ENCODE data around the gene APOBEC2. TPM values are rescaled to one million over a fixed set of nuclear protein-coding genes. Genes with fewer than 3 reads are reported as not detected.
"Not testable (repeated sequence)": the region's sequence is repeated elsewhere in the genome, so short reads cannot be mapped to it uniquely, and the experiment has no call there.

Gene APOBEC2
- total RNA-seq (2014; rRNA removed; shearing (Covaris generic)), result not detected in 2 replicates
- polyA plus RNA-seq (2015; cell fraction: cytosol; rRNA removed), result not detected in 2 replicates
- not detected in 2 replicates for polyA plus RNA-seq (2015; cell fraction: nucleus; rRNA removed)

DNA sequence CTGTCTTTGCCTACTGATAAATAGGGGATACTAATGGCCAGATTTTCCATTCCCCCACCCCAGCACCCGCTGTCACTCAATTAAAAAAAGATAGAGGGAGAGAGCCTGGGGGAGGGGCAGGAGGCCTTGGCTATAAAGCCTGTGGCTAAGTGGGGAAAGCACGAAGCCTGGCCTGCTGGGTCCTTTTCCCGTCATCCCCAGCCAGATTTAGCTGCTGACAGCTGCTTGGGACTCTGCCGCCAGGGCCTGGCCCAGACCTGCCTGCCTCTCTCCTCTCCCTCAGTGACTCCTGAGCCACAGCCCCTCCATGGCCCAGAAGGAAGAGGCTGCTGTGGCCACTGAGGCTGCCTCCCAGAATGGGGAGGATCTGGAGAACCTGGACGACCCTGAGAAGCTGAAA is at the start of gene APOBEC2:
TSS of gene APOBEC2 (plus strand) at position 162 of the 400 bp plus-strand sequence. CDS start at position 308, 146 bp downstream.
- DNase-seq (ENCODE audit: low read depth), result no peak

DNA sequence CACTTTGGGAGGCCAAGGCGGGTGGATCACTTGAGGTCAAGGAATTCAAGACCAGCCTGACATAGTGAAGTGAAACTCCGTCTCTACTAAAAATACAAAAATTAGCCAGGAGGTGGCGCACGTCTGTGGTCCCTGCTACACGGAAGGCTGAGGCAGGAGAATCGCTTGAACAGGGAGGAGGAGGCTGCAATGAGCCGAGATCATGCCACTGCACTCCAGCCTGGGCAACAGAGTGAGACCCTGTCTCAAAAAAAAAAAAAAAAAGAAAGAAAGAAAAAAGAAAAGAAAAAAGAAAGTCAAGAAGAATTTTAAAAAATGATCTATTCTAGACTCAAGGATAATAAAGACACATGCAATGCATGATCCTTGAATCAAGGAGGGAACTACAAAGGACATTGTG is 46.8 kb upstream of the APOBEC2 start:
- peak; percentile 67 for DNase-seq (ENCODE audit: low read depth)

DNA sequence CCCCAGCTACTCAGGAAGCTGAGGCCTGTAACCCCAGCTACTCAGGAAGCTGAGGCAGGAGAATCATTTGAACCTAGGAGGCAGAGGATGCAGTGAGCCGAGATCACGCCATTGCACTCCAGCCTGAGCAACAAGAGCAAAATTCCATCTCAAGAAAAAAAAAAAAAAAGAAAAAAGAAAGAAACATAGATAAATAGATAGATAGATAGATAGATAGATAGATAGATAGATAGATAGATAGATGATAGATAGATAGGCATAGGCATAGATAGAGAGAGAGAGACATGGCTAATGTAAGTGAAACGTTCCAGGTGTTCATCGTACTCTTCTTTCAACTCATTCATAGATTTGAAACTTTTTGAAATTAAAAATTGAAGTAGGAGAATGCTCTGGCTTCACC is 46.0 kb upstream of the APOBEC2 start:
- DNase-seq (ENCODE audit: low read depth), result not testable (repeated sequence)

DNA sequence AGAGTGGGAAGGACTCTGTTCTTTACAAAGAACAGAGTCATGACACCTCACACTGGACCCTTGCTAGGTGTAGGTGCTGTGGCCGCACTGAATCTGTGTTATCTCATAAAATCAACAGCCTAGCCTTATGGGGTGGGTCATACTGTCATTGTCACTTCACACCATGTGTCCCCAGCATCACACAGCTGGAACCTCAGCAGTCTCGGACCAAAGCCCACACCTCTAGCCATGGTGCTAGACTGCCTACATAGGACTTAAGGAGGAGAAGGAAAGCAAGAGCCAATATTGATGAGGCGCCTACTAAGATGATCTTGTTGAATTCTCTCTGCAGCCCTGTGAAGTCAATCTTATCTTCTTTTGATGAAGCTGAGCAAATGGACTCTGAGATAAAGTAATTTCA is 45.0 kb upstream of the APOBEC2 start:
- DNase-seq (ENCODE audit: low read depth), result no peak

DNA sequence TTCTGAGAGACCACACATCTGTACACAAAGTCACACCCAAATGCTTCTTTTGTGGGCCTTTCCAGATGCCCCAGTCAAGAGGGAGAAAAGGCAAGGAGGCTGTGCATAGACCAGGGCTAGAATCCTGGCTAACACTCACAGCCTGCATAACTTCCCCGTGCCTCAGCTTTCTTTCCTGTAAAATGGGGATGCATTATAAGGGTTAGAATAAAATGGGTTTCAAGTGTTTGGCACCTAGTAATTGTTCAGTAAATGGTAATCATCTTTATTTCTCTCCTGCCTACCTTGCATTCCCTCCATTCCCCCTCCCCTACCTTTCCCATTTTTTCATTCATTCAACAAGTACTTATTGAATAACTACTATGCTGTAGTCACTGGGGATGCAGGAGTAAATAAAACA is 43.3 kb upstream of the APOBEC2 start:
- DNase-seq (ENCODE audit: low read depth), result no peak

DNA sequence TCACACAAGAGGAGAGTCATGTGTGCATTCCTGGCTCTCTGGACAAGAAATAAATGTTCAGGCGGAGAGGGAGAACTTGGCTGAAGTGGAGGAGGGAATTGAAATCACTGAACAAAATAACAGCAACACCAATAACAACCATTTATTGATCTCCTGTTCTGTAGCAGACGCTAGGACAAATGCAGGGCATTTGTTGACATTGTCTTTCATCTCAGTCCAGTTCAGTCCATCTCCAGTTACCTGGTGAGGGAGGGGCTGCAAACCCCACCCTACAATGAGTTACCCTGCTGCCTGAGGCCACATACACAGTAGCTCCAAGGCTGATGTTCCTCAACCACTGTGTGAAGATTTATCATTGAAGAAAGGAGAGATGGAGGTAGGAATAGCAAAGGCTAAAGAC is 41.3 kb upstream of the APOBEC2 start:
- no peak for DNase-seq (ENCODE audit: low read depth)

DNA sequence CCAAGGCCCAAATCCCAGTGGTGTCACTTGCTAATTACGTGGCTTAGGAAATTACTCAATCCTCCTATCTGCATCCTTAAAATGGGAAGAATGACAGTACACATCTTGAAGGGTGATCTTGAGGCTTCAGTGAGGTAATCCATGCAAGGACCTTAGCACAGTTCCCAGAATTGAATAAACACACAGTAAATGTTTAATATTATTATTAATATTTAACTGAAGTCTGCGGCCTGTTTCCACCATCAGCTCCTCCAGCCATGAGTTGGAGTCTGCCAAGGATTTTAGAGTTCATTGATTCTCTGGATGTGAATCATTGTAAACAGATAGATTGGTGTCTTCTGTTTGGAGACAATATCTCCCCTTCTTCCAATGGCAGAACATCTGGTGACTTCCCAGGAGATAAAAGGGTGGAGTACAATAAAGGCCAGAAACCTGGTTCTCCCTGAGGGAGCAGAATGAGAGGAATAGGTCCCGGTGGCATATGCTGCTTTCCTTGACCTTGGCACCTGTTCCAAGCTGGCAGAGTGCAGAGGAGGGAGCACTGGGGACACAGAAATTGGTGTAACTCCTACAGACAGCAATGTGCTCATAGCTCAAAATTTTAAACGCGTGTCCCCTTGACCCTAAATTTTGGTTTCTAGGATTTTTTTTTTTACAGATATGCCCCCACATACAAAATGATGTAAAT is 39.4 kb upstream of the APOBEC2 start:
- no peak for DNase-seq (ENCODE audit: low read depth)

DNA sequence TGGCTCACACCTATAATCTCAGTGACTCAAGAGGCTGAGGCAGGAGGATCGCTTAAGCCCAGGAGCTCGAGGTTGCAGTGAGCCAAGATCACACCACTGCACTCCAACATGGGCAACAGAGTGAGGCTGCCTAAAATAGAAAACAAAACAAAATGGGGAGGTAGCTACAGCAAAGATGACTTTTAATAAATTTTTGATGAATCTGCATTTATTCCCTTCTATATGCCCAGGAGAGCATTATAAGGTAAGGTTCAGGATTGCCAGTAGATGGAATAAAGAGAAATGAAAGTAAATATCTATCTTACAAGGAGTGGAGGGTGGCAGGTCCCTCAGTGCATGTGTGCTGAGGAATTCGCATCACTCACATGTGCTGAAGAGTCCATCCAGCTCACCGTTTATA is 38.2 kb upstream of the APOBEC2 start:
- no peak for DNase-seq (ENCODE audit: low read depth)

DNA sequence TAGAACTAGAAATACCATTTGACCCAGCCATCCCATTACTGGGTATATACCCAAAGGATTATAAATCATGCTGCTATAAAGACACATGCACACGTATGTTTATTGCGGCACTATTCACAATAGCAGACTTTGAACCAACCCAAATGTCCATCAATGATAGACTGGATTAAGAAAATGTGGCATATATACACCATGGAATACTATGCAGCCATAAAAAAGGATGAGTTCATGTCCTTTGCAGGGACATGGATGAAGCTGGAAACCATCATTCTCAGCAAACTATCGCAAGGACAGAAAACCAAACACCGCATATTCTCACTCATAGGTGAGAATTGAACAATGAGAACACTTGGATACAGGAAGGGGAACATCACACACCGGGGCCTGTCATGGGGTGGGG is 37.1 kb upstream of the APOBEC2 start:
- not testable (repeated sequence) for DNase-seq (ENCODE audit: low read depth)

DNA sequence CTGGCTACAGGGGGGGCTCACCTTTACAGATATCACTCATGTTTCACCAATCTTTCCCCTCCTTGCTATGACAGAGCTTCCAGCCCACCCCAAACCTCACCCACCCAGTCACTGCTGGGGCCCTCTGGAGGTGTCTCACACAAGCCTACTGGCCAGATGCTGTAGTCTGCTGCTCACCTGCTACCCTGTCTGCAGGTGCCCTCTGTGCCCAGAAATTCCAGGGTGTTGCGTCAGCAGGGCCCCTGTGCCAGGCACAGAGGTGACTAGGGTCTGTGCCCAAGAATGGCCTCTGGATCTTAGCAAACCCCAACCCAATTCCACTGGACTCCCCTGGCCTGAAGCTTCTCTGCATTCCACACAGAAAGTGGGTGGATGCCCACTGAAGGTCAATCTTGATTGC is 35.3 kb upstream of the APOBEC2 start:
- DNase-seq (ENCODE audit: low read depth), result no peak

DNA sequence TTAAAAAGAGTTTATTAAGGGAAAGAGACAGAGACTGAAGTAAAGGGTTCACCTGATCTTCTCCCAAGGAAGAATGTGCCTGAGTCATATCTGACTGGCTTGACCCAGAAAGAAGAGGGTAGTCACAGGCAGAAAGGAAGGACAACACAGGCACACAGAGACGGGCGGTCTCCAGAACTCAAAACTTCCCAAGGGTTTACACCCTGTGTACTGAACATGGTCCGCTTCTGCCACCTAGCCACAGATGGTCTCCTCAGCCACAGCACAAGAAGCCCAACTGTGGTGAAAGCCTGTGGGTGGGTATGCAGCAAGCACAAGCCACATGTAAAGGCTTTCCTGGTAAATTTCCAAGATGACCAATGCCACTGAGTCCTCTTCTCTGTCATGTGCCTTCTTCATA is 31.2 kb upstream of the APOBEC2 start:
- DNase-seq (ENCODE audit: low read depth), result peak; percentile 91

DNA sequence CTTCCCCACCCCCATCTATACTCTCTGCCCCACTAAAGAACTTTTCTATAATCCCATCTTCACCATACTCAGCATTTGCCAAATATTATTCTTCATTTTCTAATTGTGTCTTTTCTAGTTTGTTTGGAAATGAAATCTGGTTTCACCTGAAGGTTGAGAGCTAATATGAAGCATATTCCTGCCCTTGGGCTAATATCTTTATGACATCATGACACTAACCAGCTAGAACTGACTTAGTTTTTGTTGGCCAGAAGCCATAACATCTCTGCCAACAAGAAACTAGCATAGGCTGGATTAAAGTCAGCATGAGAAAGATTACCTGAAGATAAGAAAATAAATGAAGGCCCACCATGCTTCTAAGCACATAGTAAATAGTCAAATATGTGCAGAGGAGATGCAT is 30.7 kb upstream of the APOBEC2 start:
- DNase-seq (ENCODE audit: low read depth), result peak; percentile 23

DNA sequence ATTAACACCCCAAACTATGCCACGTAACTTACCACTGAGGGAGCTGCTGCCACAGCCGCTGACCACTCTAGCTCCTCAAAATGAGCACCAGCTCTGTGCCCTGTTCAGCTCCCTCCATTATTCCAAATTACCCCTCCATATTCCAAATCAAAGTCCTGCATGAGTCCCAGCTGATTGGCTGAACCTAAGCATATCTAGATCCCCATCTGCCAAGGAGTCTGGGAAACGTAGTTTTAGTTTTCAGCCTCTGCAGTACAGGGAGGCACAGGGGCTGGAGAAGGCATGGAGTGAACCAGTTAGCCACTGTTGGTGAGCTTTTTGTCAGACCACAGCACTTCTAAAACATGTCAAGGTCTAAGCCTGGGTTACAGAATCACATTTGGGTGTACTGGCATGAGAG is 29.9 kb upstream of the APOBEC2 start:
- no peak for DNase-seq (ENCODE audit: low read depth)

DNA sequence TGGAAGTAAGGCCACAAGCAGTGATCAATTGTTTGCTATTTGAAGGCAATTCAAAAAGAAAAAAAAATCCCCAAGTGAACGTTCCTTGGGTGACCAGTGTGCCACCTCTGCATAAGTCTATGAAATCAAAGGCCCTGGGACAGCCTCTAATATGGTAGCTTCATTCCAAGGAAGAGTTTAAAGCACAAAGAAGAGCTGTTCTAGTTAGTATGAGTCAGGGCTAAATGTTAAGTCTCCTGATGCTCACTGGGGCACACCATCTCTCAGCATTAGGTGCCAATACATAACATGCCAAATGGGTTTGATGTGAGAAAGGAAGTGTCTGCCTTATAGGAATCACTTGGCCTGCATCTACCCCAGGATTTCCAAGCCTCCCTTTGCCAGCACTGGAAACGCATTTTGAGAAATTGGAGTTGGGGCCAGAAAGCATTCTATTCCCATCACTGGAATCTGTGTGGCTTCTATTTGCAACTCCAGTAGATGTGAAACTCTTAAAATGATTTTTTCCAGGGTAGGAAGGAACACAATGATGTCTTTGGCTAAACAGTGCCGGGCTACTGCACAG is 27.0 kb upstream of the APOBEC2 start:
- no peak for DNase-seq (ENCODE audit: low read depth)

DNA sequence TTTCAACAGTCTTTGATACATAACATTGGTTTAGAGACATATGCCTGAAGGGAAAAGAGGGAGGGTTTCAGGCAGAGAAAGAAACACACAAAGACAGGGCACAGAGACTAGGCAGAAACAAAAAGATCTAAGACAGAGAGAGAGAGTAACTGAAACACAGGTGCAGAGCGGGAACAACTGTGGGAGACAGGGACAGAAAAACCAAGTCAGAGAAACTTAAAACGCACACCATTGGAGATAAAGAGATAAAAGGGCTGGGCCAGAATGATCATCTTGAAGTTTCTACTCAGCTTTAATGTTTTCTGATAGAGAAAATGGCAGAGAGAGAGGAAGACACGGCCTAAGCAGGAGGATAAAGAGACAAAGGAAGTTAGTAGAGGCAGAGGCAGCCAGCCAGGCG is 25.8 kb upstream of the APOBEC2 start:
- no peak for DNase-seq (ENCODE audit: low read depth)

DNA sequence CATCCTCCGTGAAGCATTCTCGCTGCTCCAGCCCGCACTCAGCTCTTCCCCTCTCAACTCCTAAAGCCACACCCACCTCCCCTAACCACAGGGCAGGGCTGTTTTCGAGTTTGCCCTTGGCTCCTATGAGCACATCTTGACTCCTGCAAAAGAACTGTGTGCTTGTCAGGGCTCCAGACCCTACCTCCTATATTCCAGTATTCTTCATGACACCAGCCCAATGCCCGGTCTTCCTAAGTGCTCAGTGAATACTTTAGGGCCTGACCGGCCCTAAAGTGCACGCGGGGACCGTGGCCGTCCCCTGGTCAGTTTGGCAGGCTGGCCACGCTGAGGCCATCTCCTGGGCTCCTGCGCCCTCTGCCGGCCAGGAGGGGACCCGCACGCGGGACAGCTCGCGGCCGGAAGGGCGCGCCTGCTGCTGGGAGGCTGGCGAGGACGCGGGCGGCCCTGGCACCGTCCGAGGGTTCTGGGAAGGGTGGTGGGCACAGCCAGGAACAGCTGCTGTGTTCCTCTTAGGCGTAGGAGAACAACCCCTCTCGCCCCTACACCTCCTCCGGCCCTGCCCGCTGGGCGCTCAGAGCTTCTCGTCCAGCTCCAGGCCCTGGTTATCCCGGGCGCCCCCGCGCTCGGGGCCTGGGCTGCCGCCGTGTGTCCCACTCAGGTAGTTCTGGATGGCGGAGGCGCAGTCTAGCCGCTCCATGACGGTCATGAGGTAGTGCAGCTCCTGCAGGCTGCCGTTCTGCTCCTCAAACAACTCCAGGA is 25.0 kb upstream of the APOBEC2 start:
- peak; percentile 87 for DNase-seq (ENCODE audit: low read depth)

DNA sequence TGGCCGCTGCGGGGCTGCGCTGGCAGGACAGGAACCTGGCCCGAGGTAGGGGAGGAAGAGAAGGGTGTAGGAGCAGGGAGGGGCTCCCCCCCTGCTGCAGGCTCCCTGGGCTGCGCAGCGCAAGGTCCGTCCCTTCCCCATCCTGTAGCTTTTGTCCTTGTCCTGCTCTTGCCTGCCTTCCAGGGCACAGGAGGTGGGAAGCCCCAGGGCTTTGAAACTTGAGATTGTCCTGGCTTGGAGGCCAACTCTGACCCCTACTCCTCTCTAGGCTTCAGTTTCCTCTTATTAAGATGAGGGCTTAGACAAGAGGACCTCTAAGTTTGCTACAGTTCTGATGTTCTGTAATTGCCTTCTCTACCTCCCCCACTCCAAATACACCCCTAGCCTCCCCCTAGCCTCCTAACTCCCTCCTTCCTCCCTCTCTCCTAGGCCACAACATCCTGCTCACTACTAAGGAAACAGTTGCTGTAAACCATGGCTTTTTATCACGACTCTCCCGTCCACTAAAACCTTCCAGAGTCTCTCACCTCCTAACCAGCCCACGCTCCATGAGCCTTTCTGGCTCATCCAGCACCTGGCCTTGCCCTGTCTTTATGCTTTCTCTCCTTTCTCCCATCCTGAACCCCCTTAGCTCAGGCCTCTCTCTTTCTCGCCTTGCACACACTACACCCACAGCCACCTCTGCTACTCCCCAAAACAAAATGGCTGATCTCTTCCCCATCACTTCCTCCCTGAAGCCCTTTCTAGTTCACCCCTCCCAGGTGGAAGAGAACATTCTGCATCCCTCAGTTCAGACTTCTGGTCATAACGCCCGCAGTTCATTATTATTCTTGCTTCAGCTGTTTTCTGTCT is 24.2 kb upstream of the APOBEC2 start:
- no peak for DNase-seq (ENCODE audit: low read depth)

DNA sequence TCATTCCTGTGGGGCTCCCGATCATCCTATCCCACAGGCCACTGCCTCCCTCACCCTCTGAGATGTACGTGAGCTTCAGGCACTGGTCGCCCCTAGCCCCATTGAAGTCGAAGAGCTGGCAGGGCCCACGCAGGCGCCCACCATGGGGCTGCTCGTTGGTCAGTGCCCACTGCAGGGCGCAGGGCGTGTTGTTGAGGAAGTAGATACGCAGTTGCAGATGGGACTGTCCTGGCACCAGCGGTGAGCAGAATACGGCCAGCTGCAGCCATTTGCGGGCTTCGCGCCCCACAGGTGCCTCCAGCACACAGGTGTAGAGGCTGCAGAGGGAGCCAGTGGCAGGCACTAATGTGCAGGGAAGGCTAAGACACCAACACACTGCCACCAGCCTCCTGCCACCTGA is 20.2 kb upstream of the APOBEC2 start:
- DNase-seq (ENCODE audit: low read depth), result no peak

DNA sequence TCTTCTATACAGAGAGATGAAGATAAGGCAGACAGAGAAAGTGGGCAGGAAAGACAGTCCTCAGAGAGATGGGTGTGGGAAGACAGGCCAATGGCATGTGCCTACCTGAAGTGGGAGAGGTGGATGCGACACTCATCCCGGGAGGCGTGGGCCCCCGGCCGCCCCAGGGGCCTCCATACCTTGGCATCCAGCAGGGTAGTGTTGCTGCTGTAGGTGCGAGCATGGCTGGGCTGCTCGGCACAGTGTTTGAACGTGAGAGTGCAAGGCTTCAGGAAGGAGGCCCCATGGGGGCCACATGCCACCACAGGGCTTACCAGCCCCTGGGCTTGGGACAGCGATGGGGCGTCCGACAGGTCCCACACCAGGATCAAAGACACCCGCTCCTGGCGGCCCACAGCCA is 19.2 kb upstream of the APOBEC2 start:
- no peak for DNase-seq (ENCODE audit: low read depth)

DNA sequence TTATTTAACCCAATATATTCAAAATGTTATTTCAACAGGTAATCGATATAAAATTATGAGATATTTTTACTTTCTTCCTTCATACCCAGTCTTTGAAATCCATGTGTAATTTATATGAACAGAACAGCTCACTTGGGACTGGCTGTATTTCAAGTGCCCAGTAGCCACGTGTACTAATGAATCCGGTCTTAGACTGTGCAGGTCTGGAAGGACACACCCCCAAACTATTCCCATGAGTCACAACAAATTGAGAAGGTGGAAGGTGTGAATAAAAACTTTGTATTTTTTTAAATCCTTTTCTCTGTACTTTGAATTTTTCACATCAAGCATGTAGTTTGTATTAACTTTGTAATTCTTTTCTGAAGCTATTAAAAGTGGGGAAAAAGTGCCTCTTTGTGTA is 16.8 kb upstream of the APOBEC2 start:
- DNase-seq (ENCODE audit: low read depth), result peak; percentile 27

DNA sequence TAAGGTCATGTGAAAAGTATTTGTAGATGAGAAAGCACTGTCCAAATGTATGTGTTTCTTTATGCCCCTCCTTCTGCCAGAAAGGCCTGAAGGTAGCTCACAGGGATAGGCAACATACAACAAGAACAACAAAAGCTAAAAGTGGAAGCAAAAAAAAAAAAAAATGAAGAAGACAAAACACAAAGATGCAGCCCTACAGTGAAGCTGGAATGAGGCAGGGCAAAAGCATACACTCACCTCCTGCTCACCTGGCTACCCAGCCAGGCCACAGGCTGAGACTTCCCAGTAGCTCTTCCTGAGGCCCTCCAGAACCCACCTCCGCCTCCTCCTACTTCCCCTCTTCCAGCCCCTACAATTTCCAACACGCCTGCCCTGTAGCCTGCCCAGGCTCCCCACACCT is 16.4 kb upstream of the APOBEC2 start:
- DNase-seq (ENCODE audit: low read depth), result peak; percentile 29
